Fibroblast of skin of back (primary cell): ENCODE results near the gene KLHL26.

ENCODE experiments used
- DNase-seq: peaks from one replicate; pipeline ENCODE4 v3.0.0-alpha.2; 2013

Gene KLHL26

GRCh38 chr19:18697680-18698079, 60.9 kb downstream of the KLHL26 start:
- DNase-seq: no peak

GRCh38 chr19:18698321-18699167, 61.7 kb downstream of the KLHL26 start:
- no peak for DNase-seq

- DNase-seq: no peak
Observed at GRCh38 chr19:18699403-18700054, 62.7 kb downstream of the KLHL26 start.

DNA sequence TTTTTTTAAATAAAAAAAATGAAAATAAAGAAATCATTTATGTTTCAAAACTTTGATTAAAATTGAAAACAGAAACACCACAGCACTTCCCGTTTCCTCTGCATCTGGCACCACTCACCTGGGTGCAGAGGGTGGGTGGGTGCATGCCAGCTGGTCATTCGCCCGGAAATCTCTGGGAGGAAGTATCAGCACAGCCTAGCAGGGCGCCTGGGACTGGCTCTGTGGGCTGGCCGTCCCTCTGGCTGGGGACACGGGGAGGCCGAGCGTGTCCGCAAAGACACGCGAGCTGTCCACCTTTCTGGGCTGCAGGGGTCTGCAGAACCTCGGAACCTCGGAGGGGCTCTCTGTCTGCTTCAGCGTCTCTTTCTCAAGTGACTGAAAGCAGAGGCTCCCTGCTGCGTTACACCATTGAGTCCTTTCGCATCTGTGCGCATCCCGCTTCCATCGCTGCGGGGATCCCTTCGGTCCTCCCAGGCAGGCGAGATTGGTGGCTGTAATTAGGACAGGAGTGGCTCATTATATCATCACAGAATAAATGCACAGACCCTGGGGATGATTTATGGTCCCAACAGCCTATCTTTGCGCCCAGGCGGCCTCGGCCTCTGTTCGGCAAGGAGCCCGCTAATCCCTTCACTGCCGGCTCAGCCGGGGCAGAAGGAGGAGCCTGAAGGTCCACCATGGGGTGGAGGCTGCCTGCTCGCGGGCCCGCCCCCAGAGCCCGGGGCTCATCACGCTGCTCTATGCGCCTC, 63.8 kb downstream of the KLHL26 start:
- peak; percentile 54 for DNase-seq

GRCh38 chr19:18701250-18701608, 64.4 kb downstream of the KLHL26 start:
- DNase-seq: no peak

GRCh38 chr19:18704054-18704453, 67.2 kb downstream of the KLHL26 start:
- no peak for DNase-seq

DNA sequence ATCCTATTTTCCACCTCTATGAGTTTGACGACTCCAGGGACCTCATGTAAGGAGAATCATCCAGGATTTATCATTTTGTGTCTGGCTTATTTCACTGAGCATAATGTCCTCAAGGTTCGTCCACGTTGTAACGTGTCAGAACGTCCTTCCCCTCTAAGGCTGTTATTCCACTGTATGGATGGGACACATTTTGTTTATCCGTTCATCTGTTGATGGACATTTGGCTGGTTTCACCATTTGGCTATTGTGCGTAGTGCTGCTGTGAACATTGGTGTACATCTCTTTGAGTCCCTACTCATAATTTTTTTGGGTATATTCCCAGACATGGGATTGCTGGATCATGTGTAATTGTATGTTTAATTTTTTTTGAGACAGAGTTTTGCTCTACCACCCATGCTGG, 68.1 kb downstream of the KLHL26 start:
- no peak for DNase-seq

- no peak for DNase-seq
Observed at GRCh38 chr19:18708452-18709231, 71.8 kb downstream of the KLHL26 start.

GRCh38 chr19:18709546-18709945, 72.7 kb downstream of the KLHL26 start:
- DNase-seq: no peak

- DNase-seq: no peak
Observed at GRCh38 chr19:18710186-18710585, 73.4 kb downstream of the KLHL26 start.

- no peak for DNase-seq
Observed at GRCh38 chr19:18710996-18711751, 74.3 kb downstream of the KLHL26 start.

GRCh38 chr19:18711893-18712292, 75.1 kb downstream of the KLHL26 start:
- no peak for DNase-seq

DNA sequence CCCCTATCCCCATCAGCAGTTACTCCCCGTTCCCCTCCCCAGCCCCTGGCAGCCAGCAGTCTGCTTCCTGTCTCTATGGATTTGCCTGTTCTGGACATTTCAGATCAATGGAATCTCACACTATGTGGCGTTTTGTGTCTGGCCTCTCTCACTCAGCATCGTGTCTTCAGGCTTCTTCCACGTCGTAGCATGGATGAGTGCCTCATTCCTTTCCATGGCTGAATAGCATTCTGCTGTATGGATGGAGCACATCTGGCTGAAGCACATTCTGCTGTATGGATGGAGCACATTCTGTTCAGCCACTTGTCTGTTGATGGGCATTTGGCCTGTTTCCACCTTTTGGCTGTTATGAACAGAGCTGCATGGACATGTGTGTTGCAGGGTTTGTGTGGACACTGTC, 76.2 kb downstream of the KLHL26 start:
- peak; percentile 10 for DNase-seq

DNA sequence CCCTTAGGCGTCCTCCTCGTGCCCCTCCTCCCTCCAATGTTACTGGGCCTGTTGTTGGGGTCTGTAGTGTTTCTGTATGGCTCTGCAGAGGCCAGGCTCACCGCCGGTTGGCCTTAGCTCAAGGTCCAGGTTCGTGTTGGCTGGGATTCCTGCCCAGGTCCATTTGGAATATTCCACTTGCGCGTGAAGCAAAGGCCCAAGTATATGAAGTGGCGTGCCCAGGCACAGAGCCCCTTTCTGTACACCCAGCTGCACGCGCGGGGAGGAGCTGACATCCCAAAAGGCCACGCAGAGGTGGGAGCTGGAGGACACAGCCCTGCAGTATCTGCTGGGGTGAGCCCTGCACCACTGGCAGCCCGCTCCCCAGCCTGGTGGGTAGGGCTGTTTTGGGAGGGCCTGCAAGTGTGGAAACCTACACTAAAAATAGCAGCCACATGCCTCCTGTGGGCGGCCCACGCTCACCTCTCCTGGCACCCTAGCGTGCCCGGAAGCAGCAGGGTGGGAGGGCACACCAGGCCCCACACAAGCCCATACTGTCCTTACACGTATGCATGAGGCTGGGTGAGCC, 76.8 kb downstream of the KLHL26 start:
- DNase-seq: no peak

- DNase-seq: no peak
Observed at GRCh38 chr19:18715416-18715815, 78.6 kb downstream of the KLHL26 start.

- DNase-seq: no peak
Observed at GRCh38 chr19:18716857-18717256, 80.0 kb downstream of the KLHL26 start.

DNA sequence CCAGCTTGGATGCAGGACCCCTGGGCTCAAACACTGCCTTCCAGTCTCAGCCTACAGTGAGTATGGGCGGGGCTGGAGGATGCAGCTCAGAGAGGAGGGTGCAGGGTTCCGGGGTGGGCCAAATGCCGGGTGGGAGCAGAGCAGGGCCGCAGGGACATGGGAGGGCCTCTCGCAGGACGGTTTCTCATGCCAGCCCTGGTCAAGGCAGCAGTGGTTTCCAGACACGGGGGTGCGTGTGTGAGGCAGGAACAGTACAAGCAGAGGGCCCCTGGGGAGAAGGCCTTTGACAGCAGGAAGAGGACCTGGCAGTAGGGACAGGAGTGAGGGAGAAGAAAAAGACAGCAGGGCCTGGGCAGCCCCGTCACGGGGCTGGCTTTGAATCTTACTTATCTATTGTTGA, 80.8 kb downstream of the KLHL26 start:
- DNase-seq: no peak

GRCh38 chr19:18718015-18718526, 81.2 kb downstream of the KLHL26 start:
- no peak for DNase-seq

DNA sequence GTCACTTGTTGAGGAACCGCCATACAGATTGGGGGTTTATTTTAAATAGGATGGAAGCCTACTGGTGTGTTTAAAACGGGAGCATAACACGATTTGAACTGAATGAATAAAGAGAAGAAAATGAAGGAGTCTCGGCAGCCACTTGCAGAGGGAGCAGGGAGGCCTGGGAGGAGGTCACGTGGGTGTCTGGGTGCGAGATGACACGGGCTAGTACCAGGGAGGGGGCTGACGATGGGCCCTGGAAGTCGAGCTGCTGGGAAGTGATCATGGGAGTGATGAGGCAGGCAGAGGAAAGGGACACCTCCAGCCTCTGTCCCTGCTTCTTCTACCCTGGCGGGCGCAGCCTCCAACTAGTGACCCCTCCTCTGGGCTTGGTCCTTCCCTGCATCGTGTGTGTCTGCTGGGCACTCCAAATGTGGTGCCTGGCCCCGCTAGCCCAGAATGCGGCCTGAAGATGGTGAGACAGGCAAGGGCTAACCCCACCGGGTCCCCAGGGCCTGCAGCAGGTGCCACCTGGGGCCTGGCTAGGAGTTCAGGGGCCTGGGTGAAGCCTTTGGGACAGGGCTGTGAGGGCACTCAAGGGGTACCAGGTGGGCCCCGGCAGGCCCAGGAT, 82.1 kb downstream of the KLHL26 start:
- no peak for DNase-seq

GRCh38 chr19:18719541-18719940, 82.7 kb downstream of the KLHL26 start:
- DNase-seq: no peak
